Raji (cell line): Measurements from ENCODE around the gene GLI2.

Experiments used
- POLR2A ChIP-seq: IDR thresholded peaks from 2 replicates; pipeline ENCODE4 v1.6.1; 2011; ENCODE audit warnings: low read depth, low read length, control low read depth; ENCODE audit not compliant: insufficient read depth

GLI2 gene

DNA sequence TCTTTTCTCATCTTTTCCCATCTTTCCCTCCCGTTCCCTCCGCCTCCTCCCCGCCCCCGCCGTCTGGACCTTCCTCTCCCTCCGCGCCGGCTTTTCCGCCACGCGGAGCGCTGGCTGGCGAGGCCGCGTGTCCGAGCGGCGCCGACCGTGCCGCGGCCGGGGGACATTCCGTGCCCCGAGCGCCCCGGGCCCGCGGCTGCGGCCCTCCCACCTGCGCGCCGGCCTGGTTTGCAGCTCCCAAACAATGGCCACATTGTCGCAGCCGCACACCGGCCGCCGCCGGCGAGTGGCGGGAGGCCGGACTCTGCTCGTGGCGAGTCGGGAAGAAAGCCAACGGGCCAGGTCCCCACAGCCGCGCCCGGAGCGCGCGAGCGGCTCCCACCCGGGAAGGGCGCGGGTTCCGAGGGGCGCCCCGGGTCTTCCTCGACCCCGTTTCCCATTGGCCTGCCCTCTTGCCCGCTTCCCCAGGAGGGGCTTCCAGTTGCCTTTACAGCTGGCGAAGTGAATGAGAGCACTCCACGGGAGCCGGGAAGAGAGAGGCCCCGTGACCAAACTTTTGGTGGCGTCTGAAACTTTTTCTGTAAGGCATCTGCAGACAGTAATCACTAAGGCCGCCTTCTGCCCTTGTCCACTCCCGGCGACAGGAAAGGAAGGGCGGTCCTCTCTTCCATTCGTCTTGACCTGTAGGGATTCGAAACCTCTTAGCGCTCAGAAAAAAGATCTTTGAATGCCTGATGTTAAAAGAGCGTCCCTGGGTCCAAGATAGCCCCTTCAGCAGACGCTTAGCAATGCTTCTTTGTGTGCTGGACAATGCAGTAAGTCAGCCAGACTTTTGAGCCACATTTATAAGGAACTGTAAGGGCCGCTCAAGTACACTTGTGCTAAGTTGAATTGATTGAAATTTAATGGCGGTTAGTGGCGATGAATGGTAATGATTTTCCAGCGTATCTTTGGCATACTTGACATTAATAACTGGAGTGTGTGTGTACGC lies 6.2 kb downstream of the GLI2 start:
- TF ChIP-seq POLR2A: no peak

DNA sequence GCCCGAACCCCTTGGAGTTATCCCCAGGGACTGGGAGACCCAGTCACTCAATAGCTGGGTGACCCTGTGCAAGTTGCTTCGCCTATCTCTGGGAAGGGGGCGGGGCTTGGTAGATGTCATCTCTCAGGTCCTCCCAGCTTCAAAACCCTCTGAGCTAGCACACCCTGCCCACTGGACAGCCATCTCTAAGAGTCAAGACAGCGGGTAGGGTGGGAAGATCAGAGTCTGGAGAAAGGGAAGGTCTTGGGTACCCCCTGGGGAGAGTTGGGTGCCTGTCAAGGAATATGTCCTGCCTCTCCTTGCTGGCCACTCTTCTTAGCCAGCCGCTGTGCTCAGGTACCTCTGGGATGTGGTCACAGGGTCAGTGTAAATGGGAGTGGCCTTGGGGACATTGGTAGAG lies 8.0 kb downstream of the GLI2 start:
- TF ChIP-seq POLR2A: no peak

DNA sequence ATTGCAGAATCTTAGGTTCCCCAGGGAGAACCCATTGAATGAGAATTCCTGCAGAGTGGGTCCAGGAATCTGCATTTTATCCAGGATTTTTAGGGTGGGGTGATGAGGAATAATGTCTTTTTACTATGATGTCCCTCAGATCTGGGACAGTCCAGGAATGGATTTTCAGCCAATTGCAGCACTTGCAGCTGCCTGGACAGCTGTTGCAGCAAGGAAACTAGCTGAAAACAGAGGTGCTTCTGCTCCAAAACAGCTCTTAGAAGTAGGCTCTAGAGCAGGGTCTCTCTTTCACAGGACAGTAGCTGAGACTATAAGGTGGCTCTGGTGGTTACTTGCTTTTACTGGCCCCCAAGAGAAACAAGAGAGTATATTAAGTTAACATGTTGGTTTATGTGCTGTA lies 9.1 kb downstream of the GLI2 start:
- no peak for TF ChIP-seq POLR2A

DNA sequence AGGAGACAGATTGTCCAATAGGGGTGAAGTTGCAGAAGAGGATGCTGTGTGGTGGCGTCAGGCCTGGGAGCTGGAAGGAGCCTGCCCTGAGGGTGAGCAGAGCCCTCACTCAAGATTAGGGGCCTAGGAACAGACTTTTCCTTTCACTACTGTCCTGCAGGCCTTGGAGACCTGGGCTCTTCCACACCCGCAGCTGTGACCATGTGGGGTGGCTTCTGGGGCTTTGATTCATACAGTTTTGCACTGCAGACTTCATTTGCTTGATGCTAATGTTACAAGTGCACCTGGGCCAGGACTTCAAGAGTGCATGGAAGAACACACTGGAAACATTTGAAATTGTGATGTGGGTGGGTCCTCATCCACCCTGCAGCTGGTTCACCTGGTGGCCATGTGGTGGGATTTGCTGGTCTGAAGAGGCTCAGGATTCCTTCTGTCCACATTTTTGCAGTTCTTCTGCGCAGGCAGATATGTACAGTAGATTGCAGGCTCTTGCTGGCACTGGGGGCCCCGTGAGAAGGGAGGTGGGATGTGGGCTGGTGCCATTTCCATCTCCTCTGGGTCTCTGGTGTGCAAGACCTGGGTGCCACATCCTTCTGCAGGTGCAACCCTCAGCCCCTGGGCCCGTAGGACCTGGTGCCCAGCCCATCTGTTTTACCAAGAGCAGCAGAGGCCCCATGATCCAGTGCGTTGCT lies 9.9 kb downstream of the GLI2 start:
- TF ChIP-seq POLR2A: no peak

DNA sequence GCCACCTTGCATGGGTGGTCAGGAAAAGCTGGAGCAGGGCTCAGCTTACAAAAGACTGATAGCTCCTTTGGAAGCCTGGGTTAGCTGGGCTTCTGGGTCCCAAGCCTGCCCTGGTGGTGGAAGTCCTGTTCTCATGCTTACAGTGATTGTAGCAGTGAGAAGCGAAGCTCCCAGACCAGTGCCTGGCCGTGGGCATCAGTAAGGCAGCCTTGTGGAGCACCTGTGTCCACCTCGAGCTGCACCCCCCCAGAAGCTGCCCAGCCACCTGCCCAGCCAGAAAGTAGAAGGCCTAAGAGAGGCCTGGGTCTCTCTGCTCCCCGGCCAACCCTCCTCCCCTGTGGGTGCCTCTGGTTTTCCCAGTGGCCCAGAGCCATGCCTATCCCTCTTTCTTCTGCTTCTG lies 10.5 kb downstream of the GLI2 start:
- no peak for TF ChIP-seq POLR2A

DNA sequence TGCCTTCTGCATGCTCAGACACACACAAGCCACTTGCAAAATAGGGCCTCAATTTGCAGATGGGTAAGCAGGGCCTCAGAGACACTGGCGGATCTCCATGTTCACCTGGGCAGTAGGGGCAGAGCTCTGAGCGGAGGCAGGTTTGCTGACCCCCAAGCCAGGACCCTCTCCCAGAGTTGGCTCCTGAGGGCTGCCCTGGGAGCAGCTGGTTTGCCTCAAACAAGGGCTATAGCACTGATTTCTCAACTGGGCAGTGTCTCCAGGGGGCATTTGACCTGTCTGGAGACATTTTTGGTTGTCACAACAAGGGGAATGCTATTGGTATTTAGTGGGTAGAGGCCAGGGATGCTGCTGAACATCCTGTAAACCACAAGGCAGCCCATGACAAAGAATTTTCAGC lies 11.6 kb downstream of the GLI2 start:
- TF ChIP-seq POLR2A: no peak

DNA sequence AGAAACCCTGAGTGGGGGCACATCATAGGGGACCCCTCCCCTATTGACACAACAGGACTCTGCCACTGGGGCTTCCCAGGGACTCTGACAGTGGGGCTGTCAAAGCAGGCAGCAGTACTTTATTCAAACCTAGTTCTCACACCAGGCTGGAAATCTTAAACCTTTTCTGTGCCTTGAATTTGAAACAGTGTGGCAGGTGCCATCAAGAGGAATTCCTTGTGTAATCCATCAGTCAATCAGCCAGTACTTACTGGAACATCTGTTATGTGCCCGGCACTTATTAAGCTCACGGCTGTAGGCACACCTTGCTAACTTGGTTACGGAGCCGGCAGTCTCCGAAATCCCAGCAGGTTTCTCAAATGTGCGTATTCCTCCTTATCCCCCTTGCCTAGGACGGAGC lies 12.0 kb downstream of the GLI2 start:
- TF ChIP-seq POLR2A: no peak

DNA sequence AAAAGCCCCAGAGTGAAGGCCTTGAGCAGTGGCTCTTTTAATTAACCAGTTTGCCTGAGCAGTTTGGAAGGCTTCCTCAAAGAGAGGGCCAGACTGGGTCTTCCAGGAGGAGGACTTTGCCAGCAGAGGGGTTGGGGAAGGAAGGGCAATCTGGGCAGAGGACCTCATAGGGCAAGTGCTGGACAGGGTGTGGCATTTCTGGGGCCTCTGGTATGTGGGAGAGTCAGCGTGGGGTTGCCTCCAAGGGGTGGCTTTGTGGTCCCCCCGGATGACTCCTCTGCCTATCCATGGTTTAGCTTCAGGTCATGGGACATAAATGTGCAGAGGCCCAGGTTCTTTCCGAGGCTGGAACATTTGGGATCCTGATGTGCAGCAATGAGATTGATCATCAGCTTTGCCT lies 12.6 kb downstream of the GLI2 start:
- no peak for TF ChIP-seq POLR2A

DNA sequence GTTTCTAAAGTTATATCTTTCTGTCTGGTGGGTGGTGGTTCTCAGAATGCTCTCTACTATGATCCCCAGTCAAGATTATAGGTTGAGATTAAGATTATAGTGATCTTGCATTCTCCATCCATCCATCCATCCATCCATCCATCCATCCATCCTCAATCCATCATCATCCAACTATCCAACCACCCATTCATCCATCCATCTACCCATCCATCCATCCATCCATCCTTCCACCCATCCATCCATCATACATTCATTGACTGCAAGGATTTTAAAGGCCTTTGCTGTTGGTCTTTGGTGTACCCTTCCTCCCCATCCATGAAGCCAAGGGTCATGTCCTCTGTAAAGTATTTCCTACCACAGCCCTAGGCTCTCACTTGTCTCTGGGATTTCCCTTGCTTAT lies 13.1 kb downstream of the GLI2 start:
- no peak for TF ChIP-seq POLR2A

DNA sequence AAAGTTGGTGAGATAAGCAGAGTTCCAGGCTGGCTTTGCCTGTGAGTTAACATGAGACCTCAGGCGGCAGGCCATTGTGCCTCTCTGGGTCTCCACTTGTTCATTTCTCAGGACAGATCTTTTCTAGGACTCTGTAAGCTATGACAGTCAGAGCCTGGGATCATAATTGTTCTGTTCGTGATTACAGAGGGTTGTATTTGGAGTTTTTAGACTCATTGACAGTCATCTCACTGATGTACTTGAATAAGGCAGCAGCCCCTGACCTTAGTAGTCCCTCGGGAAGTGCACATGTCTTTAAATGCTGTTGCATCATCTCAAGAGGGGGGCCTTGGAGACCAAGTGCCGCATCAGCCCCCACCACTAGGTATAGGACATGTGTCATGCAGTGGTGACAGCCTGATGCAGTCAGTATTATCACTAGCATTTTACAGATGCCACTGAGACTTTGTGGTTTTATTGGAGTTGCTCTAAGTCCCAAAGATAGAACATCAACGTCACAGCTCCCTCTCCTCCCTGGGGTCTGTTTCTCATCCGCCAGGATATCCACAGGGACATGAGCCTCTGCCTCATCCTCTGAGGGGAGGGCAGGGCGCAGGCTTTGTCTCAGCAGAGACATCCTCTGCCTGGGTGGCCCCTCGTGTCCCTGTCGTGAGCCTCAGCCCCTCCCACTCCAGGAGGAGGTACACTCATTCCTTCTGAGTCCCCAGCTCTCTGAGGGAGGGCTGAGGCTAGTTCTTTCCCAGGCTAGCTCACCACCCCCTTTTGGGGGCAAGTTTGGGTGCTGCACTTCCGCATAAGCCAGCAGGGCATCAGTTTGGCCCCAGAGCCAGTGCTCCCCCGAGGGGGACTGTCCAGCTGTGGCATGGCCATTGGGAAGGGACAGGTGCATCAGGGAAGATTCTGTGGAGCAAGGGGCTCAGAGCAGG lies 14.1 kb downstream of the GLI2 start:
- no peak for TF ChIP-seq POLR2A

DNA sequence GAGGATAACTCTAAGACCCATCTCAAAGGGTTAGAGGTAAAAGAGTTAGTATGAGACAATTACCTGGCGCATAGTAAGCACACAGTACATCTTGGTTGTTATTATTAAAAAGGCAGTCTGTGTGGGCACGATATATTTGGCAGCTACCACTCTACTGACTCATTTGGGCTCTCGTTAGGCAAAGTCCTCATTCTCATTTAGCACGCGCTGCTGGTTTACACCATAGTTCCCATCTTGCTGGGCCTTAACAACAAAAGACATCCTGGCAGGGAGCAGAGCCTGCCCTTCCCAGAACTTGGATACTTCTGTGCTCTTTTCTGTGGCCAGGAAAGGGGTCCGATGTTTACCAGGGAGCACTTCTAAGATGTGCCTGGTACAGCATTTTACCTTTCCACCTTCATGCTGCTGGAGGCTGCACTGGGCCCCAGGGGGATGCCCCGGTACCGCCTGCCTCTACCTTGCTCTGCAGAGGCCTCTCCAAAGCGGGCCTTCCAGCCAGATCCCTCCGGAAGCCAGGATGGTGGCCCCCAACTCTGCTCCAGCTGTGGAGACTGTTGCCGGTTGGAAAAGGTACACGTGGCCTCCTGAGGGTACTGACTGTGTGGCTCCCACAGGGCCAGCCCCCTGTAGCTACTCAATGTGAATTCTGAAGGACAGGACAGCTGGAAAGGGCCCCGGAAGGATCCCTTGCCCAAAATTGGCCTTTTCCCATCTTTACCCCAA lies 15.0 kb downstream of the GLI2 start:
- TF ChIP-seq POLR2A: no peak

DNA sequence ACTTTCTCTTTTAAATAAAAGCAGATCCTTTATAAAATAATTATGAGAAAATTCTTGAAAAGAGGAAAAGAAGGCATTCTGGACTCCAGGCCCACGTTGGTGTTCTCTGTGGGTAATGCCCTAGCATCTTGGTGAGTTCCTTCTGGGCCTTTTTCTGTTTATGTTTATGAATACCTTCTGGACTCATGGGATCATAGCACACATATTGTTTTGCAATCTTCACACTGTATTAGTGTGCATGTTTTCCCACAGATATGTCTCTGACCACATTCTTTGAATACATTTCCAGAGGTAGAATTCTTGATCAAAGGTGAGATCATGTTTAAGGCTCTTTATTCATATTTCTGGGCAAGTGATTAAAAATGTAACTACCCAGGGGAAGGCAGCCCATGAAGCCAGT lies 15.9 kb downstream of the GLI2 start:
- no peak for TF ChIP-seq POLR2A

DNA sequence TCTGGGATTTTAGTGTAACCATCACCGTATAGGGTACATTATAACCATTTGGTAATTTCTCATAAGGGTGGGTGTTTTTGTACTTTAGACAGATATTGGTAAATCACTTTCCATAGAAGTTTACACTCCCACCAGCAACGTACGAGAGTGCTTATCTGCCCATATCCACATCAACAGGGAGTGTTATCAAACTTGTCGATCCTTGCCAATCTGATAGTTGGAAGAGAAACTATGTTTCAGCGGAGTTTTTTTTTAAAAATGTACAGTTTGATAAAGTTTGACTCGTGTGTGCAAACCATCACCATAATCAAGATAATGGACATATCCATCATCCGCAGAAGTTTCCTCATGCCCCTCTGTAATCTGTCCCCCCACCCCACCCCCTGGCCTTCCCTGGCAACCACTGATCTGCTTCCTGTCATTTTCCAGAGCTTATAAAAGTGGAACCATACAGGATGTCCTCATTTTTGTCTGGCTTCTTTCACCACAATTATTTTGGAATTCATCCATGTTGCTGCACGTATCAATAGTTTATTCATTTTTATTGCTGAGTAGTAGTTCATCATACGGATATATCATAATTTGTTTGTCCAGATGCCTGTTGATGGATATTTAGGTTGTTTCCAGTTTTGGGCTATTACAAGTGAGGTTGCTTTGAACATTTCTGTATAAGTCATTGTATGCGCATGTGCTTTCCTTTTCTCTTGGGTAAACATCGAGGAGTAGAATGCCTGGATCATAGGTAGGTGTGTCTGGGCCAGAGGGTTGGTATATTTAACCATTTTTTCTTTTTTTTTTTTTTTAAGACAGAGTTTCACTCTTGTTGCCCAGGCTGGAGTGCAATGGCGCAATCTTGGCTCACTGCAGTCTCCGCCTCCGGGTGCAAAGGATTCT lies 18.6 kb downstream of the GLI2 start:
- no peak for TF ChIP-seq POLR2A

DNA sequence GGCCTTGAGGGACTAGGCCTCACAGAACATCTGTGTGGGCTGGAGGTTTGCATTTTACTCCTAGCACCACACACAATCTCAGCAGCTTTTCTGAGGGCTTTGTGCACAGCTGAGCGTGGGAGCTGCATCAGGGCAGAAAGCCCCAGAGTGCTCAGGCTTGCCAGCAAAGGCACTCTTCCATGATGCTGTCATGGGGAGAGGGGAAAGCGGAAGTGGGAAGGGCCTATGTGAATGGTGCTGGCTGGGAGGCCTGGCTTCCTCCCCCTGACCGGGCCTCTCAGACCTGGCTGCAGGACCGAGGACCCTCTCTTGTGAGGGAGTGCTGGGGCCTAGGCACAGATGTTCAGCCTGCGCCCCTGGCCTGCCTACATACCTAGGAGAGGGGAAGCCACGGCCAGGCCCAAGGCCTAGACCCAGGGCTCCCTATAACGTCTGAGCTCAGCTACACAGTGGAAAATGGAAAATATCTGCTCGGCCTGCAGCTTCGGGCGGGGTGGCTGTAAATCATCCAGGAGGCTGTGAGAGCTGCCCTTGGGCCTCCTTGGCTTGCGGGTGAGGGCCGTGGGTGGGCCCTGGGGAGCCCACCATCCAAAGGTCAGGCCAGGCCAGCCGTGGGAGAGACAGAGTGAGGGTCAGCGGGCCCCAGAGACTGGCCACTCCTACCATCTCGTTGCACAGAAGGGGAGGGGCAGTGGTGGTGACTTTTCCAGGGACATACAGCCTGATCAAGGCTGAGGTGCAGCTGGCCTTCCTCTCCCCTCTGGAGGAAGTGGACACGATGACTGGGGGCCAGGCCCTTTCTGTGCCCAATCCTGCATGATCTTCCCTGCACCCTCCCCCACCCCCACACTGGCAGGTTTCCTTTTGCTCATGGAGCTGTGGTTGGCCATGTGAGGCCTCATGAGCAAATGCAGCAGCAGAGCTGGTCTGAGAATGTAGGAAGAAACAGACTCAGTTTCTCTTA lies 22.8 kb downstream of the GLI2 start:
- no peak for TF ChIP-seq POLR2A
